HG02943 (cell line): ENCODE data around the gene TUBGCP6.

Experiments used
- ATAC-seq: cut with Tn5 transposase; IDR thresholded peaks from one replicate; pipeline ENCODE4 v1.9.1; 2021; ENCODE audit warnings: mild to moderate bottlenecking, low read depth, moderate library complexity; ENCODE audit not compliant: unreplicated experiment

Gene TUBGCP6

GRCh38 chr22:50201191-50202129, 43.4 kb downstream of the TUBGCP6 start:
- no peak for ATAC-seq

GRCh38 chr22:50200461-50201190, 44.2 kb downstream of the TUBGCP6 start, which contains the start of gene SELENOO:
TSS of gene SELENOO (plus strand) at chr22:50201011. CDS start at chr22:50201037, 26 bp downstream.
- no peak for ATAC-seq

GRCh38 chr22:50199829-50200460, 44.9 kb downstream of the TUBGCP6 start:
- no peak for ATAC-seq

- ATAC-seq = no peak
These were observed 45.5 kb downstream of the TUBGCP6 start for GRCh38 chr22:50199251-50199721.

GRCh38 chr22:50198624-50199017, 46.2 kb downstream of the TUBGCP6 start:
- ATAC-seq = no peak

GRCh38 chr22:50197856-50198623, 46.8 kb downstream of the TUBGCP6 start:
- no peak for ATAC-seq

GRCh38 chr22:50197000-50197800, 47.6 kb downstream of the TUBGCP6 start:
- ATAC-seq = no peak

- ATAC-seq = no peak
These were observed 48.6 kb downstream of the TUBGCP6 start for GRCh38 chr22:50196256-50196655.

- no peak for ATAC-seq
These were observed 50.6 kb downstream of the TUBGCP6 start for GRCh38 chr22:50194037-50194805.

GRCh38 chr22:50193621-50194020, 51.2 kb downstream of the TUBGCP6 start:
- no peak for ATAC-seq

- ATAC-seq = no peak
These were observed 52.2 kb downstream of the TUBGCP6 start for GRCh38 chr22:50192436-50193204.

GRCh38 chr22:50190941-50191741, 53.7 kb downstream of the TUBGCP6 start:
- ATAC-seq = peak; percentile 25

GRCh38 chr22:50190182-50190940, 54.5 kb downstream of the TUBGCP6 start:
- ATAC-seq = peak; percentile 44

- no peak for ATAC-seq
These were observed 55.0 kb downstream of the TUBGCP6 start for GRCh38 chr22:50189849-50190181.

- no peak for ATAC-seq
These were observed 55.5 kb downstream of the TUBGCP6 start for GRCh38 chr22:50189184-50189848.

GRCh38 chr22:50188356-50188755, 56.5 kb downstream of the TUBGCP6 start:
- no peak for ATAC-seq
